Lower lobe of right lung (tissue), 2 donors: Measurements from ENCODE around the gene SPOPL. TPM values are rescaled to one million over a fixed set of nuclear protein-coding genes. Genes with fewer than 3 reads are reported as not detected.
"Not testable (repeated sequence)": the region's sequence is repeated elsewhere in the genome, so short reads cannot be mapped to it uniquely, and the experiment has no call there.

Source experiments
- ATAC-seq, 2 donors: fragments of 200-7000 bp; cut with Tn5 transposase; one replicate each; pipeline ENCODE4 v1.9.1; 2020 to 2022; ENCODE audit warnings: mild to moderate bottlenecking in 2 of 2, moderate library complexity in 2 of 2
- DNase-seq: peaks from one replicate; pipeline ENCODE4 v3.0.0-alpha.2; 2020
- H3K27ac ChIP-seq: fragments of 200-600 bp; one replicate; pipeline ENCODE4 v1.8.0; 2022
- H3K27me3 ChIP-seq: fragments of 200-600 bp; one replicate; pipeline ENCODE4 v1.8.0; 2022; ENCODE audit warnings: low read depth
- H3K36me3 ChIP-seq: fragments of 200-600 bp; one replicate; pipeline ENCODE4 v1.8.0; 2022; ENCODE audit warnings: mild to moderate bottlenecking
- H3K4me1 ChIP-seq: fragments of 200-600 bp; one replicate; pipeline ENCODE4 v1.8.0; 2022
- H3K4me3 ChIP-seq: fragments of 200-600 bp; one replicate; pipeline ENCODE4 v1.8.0; 2022; ENCODE audit warnings: mild to moderate bottlenecking
- H3K9me3 ChIP-seq: fragments of 200-600 bp; one replicate; pipeline ENCODE4 v1.8.0; 2022
- intact Hi-C: fragments of 100-400 bp; cut with DNase I; formaldehyde crosslinking; loops from one replicate; pipeline ENCODE4 v1.11.0; 2022
- total RNA-seq: library from RNA; stranded (reverse); fragmentation: NEBNext Ultra II Directional; extraction: Animal tissue kit (Norgen Biotek cat#: 25700); gene quantifications from one replicate; pipeline ENCODE4 v1.2.1, GENCODE V29; 2021
- TF ChIP-seq, protein P1 (sequence below): fragments of 200-600 bp; IDR thresholded peaks from one replicate; pipeline ENCODE4 v1.8.0; 2022; ENCODE audit warnings: antibody characterized with exemption, mild to moderate bottlenecking
- donor health status: DM: no; HTN: yes; CAD: no; lungs with severe emphysema.

The SPOPL gene
- total RNA-seq, 1 donor from 2014 or later = 34.2 TPM

DNA sequence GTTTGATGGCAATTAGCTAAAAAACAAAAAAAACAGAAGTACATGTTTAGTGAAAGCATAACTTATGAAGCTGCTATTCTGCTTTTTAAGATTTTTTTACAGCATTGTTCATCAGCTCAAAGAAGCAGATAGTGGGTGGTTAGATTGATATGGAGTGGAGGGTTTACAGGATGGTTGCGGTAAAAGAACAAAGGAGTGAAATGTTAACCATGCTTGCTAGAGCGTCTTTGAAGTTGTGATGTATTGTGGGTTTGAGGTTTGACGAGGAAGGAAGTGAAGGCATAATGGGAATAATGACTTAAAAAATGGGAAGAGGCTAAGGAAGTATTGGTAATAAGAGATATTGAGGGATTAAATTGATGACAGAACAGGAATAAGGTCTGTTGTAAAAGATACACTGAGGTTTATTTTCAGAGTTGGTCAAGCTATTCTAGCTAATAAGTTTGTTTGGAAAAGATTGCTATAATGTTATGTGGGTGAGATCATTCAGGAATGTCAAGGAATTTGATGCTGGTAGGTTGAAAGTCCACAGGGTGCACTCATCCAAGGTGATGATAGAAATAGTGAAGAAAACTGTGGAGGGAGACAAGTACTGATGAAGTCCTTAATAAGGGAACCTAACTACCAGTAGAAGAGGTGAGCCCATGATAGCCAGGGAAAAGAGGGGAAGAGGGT lies 14.6 kb downstream of the SPOPL start:
- ATAC-seq (peak in 1 of 2 donors; percentile 16), DNase-seq (no peak)
- intact Hi-C loops = no loop called here
- TF ChIP-seq, protein P1, sequence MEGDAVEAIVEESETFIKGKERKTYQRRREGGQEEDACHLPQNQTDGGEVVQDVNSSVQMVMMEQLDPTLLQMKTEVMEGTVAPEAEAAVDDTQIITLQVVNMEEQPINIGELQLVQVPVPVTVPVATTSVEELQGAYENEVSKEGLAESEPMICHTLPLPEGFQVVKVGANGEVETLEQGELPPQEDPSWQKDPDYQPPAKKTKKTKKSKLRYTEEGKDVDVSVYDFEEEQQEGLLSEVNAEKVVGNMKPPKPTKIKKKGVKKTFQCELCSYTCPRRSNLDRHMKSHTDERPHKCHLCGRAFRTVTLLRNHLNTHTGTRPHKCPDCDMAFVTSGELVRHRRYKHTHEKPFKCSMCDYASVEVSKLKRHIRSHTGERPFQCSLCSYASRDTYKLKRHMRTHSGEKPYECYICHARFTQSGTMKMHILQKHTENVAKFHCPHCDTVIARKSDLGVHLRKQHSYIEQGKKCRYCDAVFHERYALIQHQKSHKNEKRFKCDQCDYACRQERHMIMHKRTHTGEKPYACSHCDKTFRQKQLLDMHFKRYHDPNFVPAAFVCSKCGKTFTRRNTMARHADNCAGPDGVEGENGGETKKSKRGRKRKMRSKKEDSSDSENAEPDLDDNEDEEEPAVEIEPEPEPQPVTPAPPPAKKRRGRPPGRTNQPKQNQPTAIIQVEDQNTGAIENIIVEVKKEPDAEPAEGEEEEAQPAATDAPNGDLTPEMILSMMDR = no peak
- H3K27ac ChIP-seq = no peak overlapping the region
- H3K36me3 ChIP-seq = no peaks in the 10 kb centered on the region
- H3K4me1 ChIP-seq = peaks cover 26% of the 10 kb centered on the region
- no peaks in the 10 kb centered on the region for H3K27me3 ChIP-seq
- H3K4me3 ChIP-seq = no peak overlapping the region
- H3K9me3 ChIP-seq = no peaks in the 10 kb centered on the region

GRCh38 chr2:138518860-138519259 lies 17.3 kb downstream of the SPOPL start:
- intact Hi-C loops = no loop called here
- H3K4me3 ChIP-seq = no peak overlapping the region
- TF ChIP-seq, protein P1 = no peak

DNA sequence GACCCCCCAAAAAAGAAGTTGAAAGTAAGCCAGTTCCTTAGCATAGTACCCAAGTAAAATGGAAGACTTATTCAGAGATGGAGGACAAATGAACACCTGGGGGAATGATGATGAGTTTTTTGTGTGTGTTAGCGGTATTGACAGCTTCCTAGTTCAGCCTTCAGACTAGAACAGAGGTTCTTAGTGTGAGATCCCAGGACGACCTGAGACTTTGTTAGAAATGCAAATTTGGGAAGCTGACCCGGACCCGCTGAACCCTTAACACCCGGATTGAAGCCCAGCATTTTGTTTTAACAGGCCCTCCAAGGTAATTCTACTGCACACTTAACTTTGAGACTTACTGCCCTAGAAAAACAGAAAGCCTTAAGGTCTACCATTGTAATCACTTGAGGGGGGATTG lies 20.3 kb downstream of the SPOPL start:
- Histone ChIP-seq H3K4me3 (no peak overlapping the region), H3K9me3 (peaks cover 8% of the 10 kb centered on the region), H3K27ac (no peak overlapping the region), H3K36me3 (no peaks in the 10 kb centered on the region), H3K4me1 (peaks cover 6% of the 10 kb centered on the region), H3K27me3 (no peaks in the 10 kb centered on the region)
- no peak for ATAC-seq
- TF ChIP-seq, protein P1 = no peak
- intact Hi-C loops = no loop called here
- DNase-seq = no peak

More at GRCh38 chr2:138518860-138519259, 17.3 kb downstream of the SPOPL start:
- H3K27me3 ChIP-seq = no peaks in the 10 kb centered on the region
- DNase-seq (no peak), ATAC-seq (no peak)
- H3K9me3 ChIP-seq = peaks cover under 1% of the 10 kb centered on the region
- H3K27ac ChIP-seq = no peak overlapping the region
- H3K4me1 ChIP-seq = peaks cover 26% of the 10 kb centered on the region
- no peaks in the 10 kb centered on the region for H3K36me3 ChIP-seq

GRCh38 chr2:138522556-138522955 lies 21.0 kb downstream of the SPOPL start:
- intact Hi-C loops = no loop called here
- Histone ChIP-seq H3K27me3 (no peaks in the 10 kb centered on the region), H3K36me3 (no peaks in the 10 kb centered on the region), H3K4me3 (no peak overlapping the region), H3K4me1 (peaks cover 6% of the 10 kb centered on the region), H3K27ac (no peak overlapping the region), H3K9me3 (peaks cover 8% of the 10 kb centered on the region)
- DNase-seq (no peak), ATAC-seq (no peak)
- TF ChIP-seq, protein P1 = no peak

DNA sequence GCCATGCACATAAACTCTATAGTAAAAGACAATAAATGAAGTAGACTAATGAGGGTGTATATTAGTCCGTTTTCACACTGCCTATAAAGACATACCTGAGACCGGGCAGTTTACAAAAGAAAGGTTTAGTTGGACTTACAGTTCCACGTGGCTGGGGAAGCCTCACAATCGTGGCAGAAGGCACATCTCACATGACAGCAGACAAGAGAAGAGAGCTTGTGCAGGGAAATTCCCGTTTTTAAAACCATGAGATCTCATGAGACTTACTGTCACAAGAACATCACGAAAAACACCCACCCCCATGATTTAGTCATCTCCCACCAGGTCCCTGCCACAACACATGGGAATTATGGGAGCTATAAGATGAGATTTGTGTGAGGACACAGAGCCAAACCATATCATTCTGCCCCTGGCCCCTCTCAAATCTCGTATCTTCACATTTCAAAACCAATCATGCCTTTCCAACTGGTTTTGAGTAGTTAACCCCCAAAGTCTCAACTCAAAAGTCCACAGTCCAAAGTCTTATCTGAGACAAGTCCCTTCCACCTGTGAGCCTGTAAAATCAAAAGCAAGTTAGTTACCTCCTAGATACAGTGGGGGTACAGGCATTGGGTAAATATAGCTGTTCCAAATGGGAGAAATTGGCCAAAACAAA lies 21.6 kb downstream of the SPOPL start:
- intact Hi-C loops = not testable (repeated sequence)

GRCh38 chr2:138523673-138524042 lies 22.1 kb downstream of the SPOPL start:
- H3K36me3 ChIP-seq, H3K9me3 ChIP-seq, H3K27ac ChIP-seq, H3K27me3 ChIP-seq, DNase-seq, H3K4me1 ChIP-seq, H3K4me3 ChIP-seq, intact Hi-C loops: not testable (repeated sequence)
- ATAC-seq = peak in 1 of 2 donors; percentile 47

More for the DNA sequence above, 21.6 kb downstream of the SPOPL start:
- not testable (repeated sequence) for H3K36me3 ChIP-seq, H3K4me1 ChIP-seq, DNase-seq, H3K27me3 ChIP-seq, H3K27ac ChIP-seq, ATAC-seq, H3K9me3 ChIP-seq, H3K4me3 ChIP-seq

DNA sequence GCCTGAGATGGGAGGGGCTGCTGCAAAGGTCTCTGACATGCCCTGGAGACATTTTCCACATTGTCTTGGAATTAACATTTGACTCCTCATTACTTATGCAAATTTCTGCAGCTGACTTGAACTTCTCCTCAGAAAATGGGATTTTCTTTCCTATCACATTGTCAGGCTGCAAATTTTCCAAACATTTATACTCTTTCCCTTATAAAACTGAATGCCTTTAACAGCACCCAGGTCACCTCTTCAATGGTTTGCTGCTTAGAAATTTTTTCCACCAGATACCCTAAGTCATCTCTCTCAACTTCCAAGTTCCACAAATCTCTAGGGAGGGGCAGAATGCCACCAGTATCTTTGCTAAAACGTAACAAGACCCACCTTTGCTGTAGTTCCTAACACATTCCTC lies 22.8 kb downstream of the SPOPL start:
- H3K36me3 ChIP-seq, H3K4me3 ChIP-seq, H3K27me3 ChIP-seq, H3K9me3 ChIP-seq, H3K27ac ChIP-seq, DNase-seq, ATAC-seq, H3K4me1 ChIP-seq, intact Hi-C loops: not testable (repeated sequence)
